ENCODE data around the gene KISS1R. TPM values are rescaled to one million over a fixed set of nuclear protein-coding genes. Genes with fewer than 3 reads are reported as not detected.

KISS1R gene
- total RNA-seq, 4 donors from 2014 or later: not detected

GRCh38 chr19:899336-900042 is 17.6 kb upstream of the KISS1R start:
- no peak for TF ChIP-seq EP300 (IDR thresholded peaks at IDR 0.05)
- no peak for TF ChIP-seq POLR2A (IDR thresholded peaks at IDR 0.05; ENCODE audit: low read depth)
- no peak for TF ChIP-seq POLR2AphosphoS5 (IDR thresholded peaks at IDR 0.05)
- no peak for TF ChIP-seq CTCF (IDR thresholded peaks at IDR 0.05)
- WGBS: 87% methylated on average over 21 of the region's 32 CpGs
- intact Hi-C loops (cut with DNase I): no loop called here

GRCh38 chr19:900043-900301 is 17.2 kb upstream of the KISS1R start:
- intact Hi-C loops (cut with DNase I): no loop called here
- H3K4me1 ChIP-seq: peaks cover 0 to 13% (median 7%) of the 10 kb centered on the region in 4 donors
- DNase-seq (ENCODE audit: extremely low spot score): no peak
- no peaks in the 10 kb centered on the region for H3K27me3 ChIP-seq
- H3K36me3 ChIP-seq: peaks cover 18 to 48% (median 31%) of the 10 kb centered on the region in 4 donors
- no peak overlapping the region for H3K4me3 ChIP-seq
- no peak overlapping the region for H3K27ac ChIP-seq (replicated peaks in 1 of 4)
- 92% methylated on average over 15 of the region's 15 CpGs for WGBS
- TF ChIP-seq POLR2AphosphoS5 (IDR thresholded peaks at IDR 0.05): no peak
- no peak for TF ChIP-seq CTCF (IDR thresholded peaks at IDR 0.05)
- TF ChIP-seq EP300 (IDR thresholded peaks at IDR 0.05): no peak
- TF ChIP-seq POLR2A (IDR thresholded peaks at IDR 0.05; ENCODE audit: low read depth): no peak
- no peaks in the 10 kb centered on the region for H3K9me3 ChIP-seq

More at GRCh38 chr19:899336-900042, 17.6 kb upstream of the KISS1R start:
- DNase-seq (ENCODE audit: extremely low spot score): no peak
- Histone ChIP-seq H3K4me1 (peaks cover 0 to 13% (median 7%) of the 10 kb centered on the region in 4 donors), H3K27me3 (no peaks in the 10 kb centered on the region), H3K36me3 (peaks cover 18 to 48% (median 31%) of the 10 kb centered on the region in 4 donors), H3K27ac (replicated peaks in 1 of 4) (no peak overlapping the region), H3K4me3 (no peak overlapping the region), H3K9me3 (no peaks in the 10 kb centered on the region)

GRCh38 chr19:900302-901111 is 16.6 kb upstream of the KISS1R start:
- TF ChIP-seq POLR2AphosphoS5 (IDR thresholded peaks at IDR 0.05): no peak
- no peak for TF ChIP-seq POLR2A (IDR thresholded peaks at IDR 0.05; ENCODE audit: low read depth)
- no peak for TF ChIP-seq EP300 (IDR thresholded peaks at IDR 0.05)
- no peak for TF ChIP-seq CTCF (IDR thresholded peaks at IDR 0.05)
- no peak overlapping the region for H3K4me3 ChIP-seq
- peaks cover 0 to 13% (median 7%) of the 10 kb centered on the region in 4 donors for H3K4me1 ChIP-seq
- no peaks in the 10 kb centered on the region for H3K27me3 ChIP-seq
- WGBS: 87% methylated on average over 29 of the region's 30 CpGs
- no peaks in the 10 kb centered on the region for H3K9me3 ChIP-seq
- peaks cover 18 to 48% (median 31%) of the 10 kb centered on the region in 4 donors for H3K36me3 ChIP-seq
- intact Hi-C loops (cut with DNase I): no loop called here
- DNase-seq (ENCODE audit: extremely low spot score): no peak
- no peak overlapping the region for H3K27ac ChIP-seq (replicated peaks in 1 of 4)

- intact Hi-C loops (cut with DNase I): no loop called here
- peaks cover 0 to 13% (median 7%) of the 10 kb centered on the region in 4 donors for H3K4me1 ChIP-seq
- no peak for TF ChIP-seq POLR2AphosphoS5 (IDR thresholded peaks at IDR 0.05)
- no peak for TF ChIP-seq EP300 (IDR thresholded peaks at IDR 0.05)
- TF ChIP-seq CTCF (IDR thresholded peaks at IDR 0.05): no peak
- no peak for TF ChIP-seq POLR2A (IDR thresholded peaks at IDR 0.05; ENCODE audit: low read depth)
- H3K36me3 ChIP-seq: peaks cover 18 to 46% (median 31%) of the 10 kb centered on the region in 4 donors
- WGBS: 96% methylated on average over 26 of the region's 27 CpGs
- H3K9me3 ChIP-seq: no peaks in the 10 kb centered on the region
- no peak overlapping the region for H3K27ac ChIP-seq (replicated peaks in 1 of 4)
- no peaks in the 10 kb centered on the region for H3K27me3 ChIP-seq
- H3K4me3 ChIP-seq: no peak overlapping the region
- no peak for DNase-seq (ENCODE audit: extremely low spot score)
These were observed 15.7 kb upstream of the KISS1R start for GRCh38 chr19:901216-902092.

Data from esophagus muscularis mucosa (tissue), 4 donors.